ENCODE measurements around the gene G3BP2. TPM values are rescaled to one million over a fixed set of nuclear protein-coding genes. Genes with fewer than 3 reads are reported as not detected.

Gene G3BP2
- polyA plus RNA-seq, 2 of the 4 experiments (the other 2 are of a cell fraction), result 159 to 179 TPM

- no peak for TF ChIP-seq FOSB (CRISPR knock-in tag; IDR thresholded peaks at IDR 0.05)
- TF ChIP-seq USF2 (IDR thresholded peaks at IDR 0.05), result peak; percentile 55
- peak; percentile 78 for TF ChIP-seq MAX (IDR thresholded peaks at IDR 0.05)
- no peak for TF ChIP-seq HOXB13 (CRISPR knock-in tag; IDR thresholded peaks at IDR 0.05; ENCODE audit: low read depth)
- no peak for TF ChIP-seq EHF (CRISPR knock-in tag; IDR thresholded peaks at IDR 0.05)
- no peak for TF ChIP-seq HEYL (CRISPR knock-in tag; IDR thresholded peaks at IDR 0.05)
- no peak for TF ChIP-seq NPAS2 (CRISPR knock-in tag; IDR thresholded peaks at IDR 0.05; ENCODE audit: borderline replicate concordance)
- TF ChIP-seq CEBPB (IDR thresholded peaks at IDR 0.05), result no peak
- TF ChIP-seq TFCP2L1 (CRISPR knock-in tag; IDR thresholded peaks at IDR 0.05), result no peak
- TF ChIP-seq PHF8 (IDR thresholded peaks at IDR 0.05; ENCODE audit: borderline replicate concordance, low read depth), result peak; percentile 36; the same call in 1 of the 2 replicates
- no peak for TF ChIP-seq KDM1A (IDR thresholded peaks at IDR 0.05; ENCODE audit: low read depth)
- no peak for TF ChIP-seq ZFP36 (IDR thresholded peaks at IDR 0.05; ENCODE audit: borderline replicate concordance, partially characterized antibody)
- TF ChIP-seq BHLHE40 (IDR thresholded peaks at IDR 0.05; ENCODE audit: low read depth, low read length), result no peak
- TF ChIP-seq RAD21 (conservative IDR thresholded peaks at IDR 0.05 in 1 of 2, IDR thresholded peaks at IDR 0.05 in 1 of 2), result no peak
- no peak for TF ChIP-seq PBX3 (IDR thresholded peaks at IDR 0.05)
- TF ChIP-seq CHD4 (IDR thresholded peaks at IDR 0.05; ENCODE audit: borderline replicate concordance), result no peak
- no peak for TF ChIP-seq HOXB5 (CRISPR knock-in tag; IDR thresholded peaks at IDR 0.05)
- TF ChIP-seq NFE2L2 (conservative IDR thresholded peaks at IDR 0.05; ENCODE audit: low read length), result no peak
- no peak for TF ChIP-seq RNF2 (IDR thresholded peaks at IDR 0.05; ENCODE audit: borderline replicate concordance, low read depth)
- no peak for TF ChIP-seq ELK1 (IDR thresholded peaks at IDR 0.05; ENCODE audit: low read depth, low read length)
- peak; percentile 53 for TF ChIP-seq POLR2A (IDR thresholded peaks at IDR 0.05; ENCODE audit: low read length)
- TF ChIP-seq ZSCAN20 (CRISPR knock-in tag; IDR thresholded peaks at IDR 0.05), result no peak
- TF ChIP-seq E2F6 (IDR thresholded peaks at IDR 0.05; ENCODE audit: borderline replicate concordance, low read depth), result 0 out of 2 replicates have a peak, but pooled peaks have one; percentile 32
- no peak for TF ChIP-seq MYC (IDR thresholded peaks at IDR 0.05; ENCODE audit: borderline replicate concordance, low read length)
- TF ChIP-seq ZC3H11A (IDR thresholded peaks at IDR 0.05), result no peak
- no peak for TF ChIP-seq RCOR1 (IDR thresholded peaks at IDR 0.05; ENCODE audit: low read depth, low read length)
- TF ChIP-seq MAZ (IDR thresholded peaks at IDR 0.05; ENCODE audit: borderline replicate concordance, low read depth, low read length), result no peak
- no peak for TF ChIP-seq CBX2 (IDR thresholded peaks at IDR 0.05; ENCODE audit: borderline replicate concordance, low read depth)
- TF ChIP-seq CBX8 (IDR thresholded peaks at IDR 0.05), result no peak
- no peak for TF ChIP-seq FOSL2 (IDR thresholded peaks at IDR 0.05)
- no peak for TF ChIP-seq FOSL2 (CRISPR knock-in tag; IDR thresholded peaks at IDR 0.05)
- no peak for TF ChIP-seq HOXA7 (CRISPR knock-in tag; IDR thresholded peaks at IDR 0.05)
- FAIRE-seq (no peak), ATAC-seq (peak; percentile 99), DNase-seq (ENCODE audit: low read depth in 1 of 2, low spot score in 1 of 2) (peak; percentile 73 to 89)
- WGBS (ENCODE audit: missing lambda C conversion rate), result under 1% methylated on average over 18 of the region's 57 CpGs
- 0 out of 3 replicates have a peak, but pooled peaks cover 4% of the 10 kb centered on the region for H3K4me1 ChIP-seq
- no peaks in the 10 kb centered on the region for H3K9me3 ChIP-seq
- CTCF ChIA-PET, result interaction anchor here (1.5 kb wide), 1 partner anchor 18 kb away, joined by 3 read pairs; no protein-coding TSS in a partner anchor
- peak within 1 kb of the TSS; percentile 76 for H3K4me2 ChIP-seq
- H3K4me3 ChIP-seq, result peak within 1 kb of the TSS; percentile 84
- peak within 1 kb of the TSS; percentile 69 to 82 for H3K27ac ChIP-seq
- POLR2A ChIA-PET, result interaction anchor here (0.7 to 1.2 kb wide), 3 partner anchors 43 to 116 kb away, joined by 3 read pairs; partner anchors contain the start of genes RCHY1, THAP6 and USO1
Observed at GRCh38 chr4:75630174-75630936, 42.9 kb downstream of the G3BP2 start, which contains the start of gene CDKL2. CDKL2 (minus strand) TSS chr4:75630528; CDS start chr4:75625988, 4,540 bp downstream.

Measured in A549 (cell line).